Retinal pigment epithelial cell (primary cell): ENCODE data around the gene LSP1.

Source experiments
- DNase-seq: peaks from one replicate; pipeline ENCODE4 v3.0.0-alpha.2; 2010; ENCODE audit warnings: low read depth
- H3K4me3 ChIP-seq: 2 replicates; pipeline ENCODE4 v1.5.1; 2011; ENCODE audit warnings: mild to moderate bottlenecking, low read length, control low read depth, moderate library complexity
- CTCF ChIP-seq: conservative IDR thresholded peaks from 2 replicates; pipeline ENCODE4 v1.5.1; 2011; ENCODE audit warnings: low read depth, low read length, control low read depth, inconsistent platforms

LSP1 gene

GRCh38 chr11:1864831-1865665 is 12.2 kb downstream of the LSP1 start:
- H3K4me3 ChIP-seq: no peak overlapping the region
- DNase-seq: no peak
- TF ChIP-seq CTCF: no peak

GRCh38 chr11:1866226-1866625 is 13.3 kb downstream of the LSP1 start:
- DNase-seq: no peak
- no peak for TF ChIP-seq CTCF
- no peak overlapping the region for H3K4me3 ChIP-seq

- no peak overlapping the region for H3K4me3 ChIP-seq
- DNase-seq: no peak
- no peak for TF ChIP-seq CTCF
Observed at GRCh38 chr11:1866776-1867175, 13.9 kb downstream of the LSP1 start.

GRCh38 chr11:1867381-1867780 is 14.5 kb downstream of the LSP1 start:
- no peak for TF ChIP-seq CTCF
- H3K4me3 ChIP-seq: no peak overlapping the region
- DNase-seq: no peak

- H3K4me3 ChIP-seq: no peak overlapping the region
- TF ChIP-seq CTCF: no peak
- no peak for DNase-seq
Observed at GRCh38 chr11:1868056-1868635, 15.3 kb downstream of the LSP1 start.

GRCh38 chr11:1868636-1869291 is 15.9 kb downstream of the LSP1 start:
- TF ChIP-seq CTCF: no peak

More at GRCh38 chr11:1868636-1869291, 15.9 kb downstream of the LSP1 start:
- H3K4me3 ChIP-seq: no peak overlapping the region
- DNase-seq: no peak
